Uterus (tissue), 4 donors: ENCODE measurements around the gene CKB. TPM values are rescaled to one million over a fixed set of nuclear protein-coding genes. Genes with fewer than 3 reads are reported as not detected.

ENCODE experiments used
- DNase-seq, 2 donors: peaks; one replicate each; pipeline ENCODE4 v3.0.0-alpha.2; 2019 to 2020
- H3K27ac ChIP-seq, 2 donors: fragments of 200-600 bp; sonication (generic); 1 replicate in 1 of 2; 2 replicates in 1 of 2; pipeline ENCODE4 v1.5.1; 2016 to 2018
- H3K27me3 ChIP-seq, 2 donors: fragments of 200-600 bp; sonication (generic); one replicate each; pipeline ENCODE4 v1.5.1; 2018 to 2019; ENCODE audit warnings: control low read depth in 1 of 2
- H3K36me3 ChIP-seq, 2 donors: fragments of 200-600 bp; sonication (generic); one replicate each; pipeline ENCODE4 v1.5.1; 2019; ENCODE audit warnings: control low read depth in 1 of 2
- H3K4me1 ChIP-seq, 2 donors: fragments of 200-600 bp; sonication (generic); one replicate each; pipeline ENCODE4 v1.5.1; 2018 to 2019; ENCODE audit warnings: control low read depth in 1 of 2
- H3K4me3 ChIP-seq, 2 donors: fragments of 200-600 bp; sonication (generic); 1 replicate in 1 of 2; 2 replicates in 1 of 2; pipeline ENCODE4 v1.5.1; 2018 to 2019; ENCODE audit warnings: mild to moderate bottlenecking in 1 of 2
- H3K9me3 ChIP-seq, 2 donors: fragments of 200-600 bp; sonication (generic); one replicate each; pipeline ENCODE4 v1.5.1; 2019; ENCODE audit warnings: control low read depth in 1 of 2
- CTCF ChIP-seq, 4 experiments: fragments of 200-600 bp in 2 of 4; fragments of 450-650 bp in 2 of 4; sonication (generic) in 2 of 4; IDR thresholded peaks; one replicate each; pipeline ENCODE4 v1.5.1; 2016 to 2019; ENCODE audit warnings: antibody characterized with exemption in 4 of 4, mild to moderate bottlenecking in 2 of 4, moderate library complexity in 1 of 4
- POLR2A ChIP-seq, 2 donors: fragments of 450-650 bp; IDR thresholded peaks; one replicate each; pipeline ENCODE4 v1.6.1; 2016; ENCODE audit warnings: antibody characterized with exemption in 2 of 2, mild to moderate bottlenecking in 1 of 2, moderate library complexity in 1 of 2
- intact Hi-C: fragments of 100-400 bp; cut with DNase I; formaldehyde crosslinking; loops from one replicate; pipeline ENCODE4 v1.15.1; 2023; ENCODE audit warnings: low total_unique reads
- total RNA-seq, 4 donors: library from RNA; depleted of rRNA in 3 of 4; stranded (reverse); fragments of >200 nt in 3 of 4; gene quantifications; one replicate each; pipeline versions ENCODE4 v1.1.0 to v1.2.4, GENCODE V29; 2014 to 2023
- donor health status: DM: yes; HTN: yes; CAD: no.

Gene CKB
- total RNA-seq, 4 donors from 2014 or later, result 96.2 to 291 (median 218) TPM

GRCh38 chr14:103488960-103489359 is 33.7 kb downstream of the CKB start:
- no peak for DNase-seq
- Histone ChIP-seq H3K9me3 (no peaks in the 10 kb centered on the region), H3K27ac (no peak overlapping the region), H3K4me3 (no peak overlapping the region), H3K27me3 (no peaks in the 10 kb centered on the region), H3K36me3 (no peaks in the 10 kb centered on the region), H3K4me1 (no peaks in the 10 kb centered on the region)
- no peak for TF ChIP-seq POLR2A (IDR thresholded peaks at IDR 0.05)
- intact Hi-C loops, result no loop called here

- DNase-seq, result no peak
- Histone ChIP-seq H3K4me1 (no peaks in the 10 kb centered on the region), H3K36me3 (no peaks in the 10 kb centered on the region), H3K4me3 (no peak overlapping the region), H3K27me3 (no peaks in the 10 kb centered on the region), H3K9me3 (no peaks in the 10 kb centered on the region), H3K27ac (no peak overlapping the region)
- intact Hi-C loops, result no loop called here
- TF ChIP-seq POLR2A (IDR thresholded peaks at IDR 0.05) (no peak), CTCF (IDR thresholded peaks at IDR 0.05) (no peak)
Measured at GRCh38 chr14:103488071-103488470, 34.6 kb downstream of the CKB start.

- H3K27ac ChIP-seq, result no peak overlapping the region
- no peaks in the 10 kb centered on the region for H3K27me3 ChIP-seq
- intact Hi-C loops, result no loop called here
- H3K4me3 ChIP-seq, result no peak overlapping the region
- no peaks in the 10 kb centered on the region for H3K36me3 ChIP-seq
- no peak for DNase-seq
- no peaks in the 10 kb centered on the region for H3K9me3 ChIP-seq
- H3K4me1 ChIP-seq, result no peaks in the 10 kb centered on the region
- TF ChIP-seq POLR2A (IDR thresholded peaks at IDR 0.05), result no peak
- no peak for TF ChIP-seq CTCF (IDR thresholded peaks at IDR 0.05)
Measured at GRCh38 chr14:103485504-103485903, 37.1 kb downstream of the CKB start.

- H3K4me1 ChIP-seq, result no peaks in the 10 kb centered on the region
- H3K4me3 ChIP-seq, result no peak overlapping the region
- TF ChIP-seq POLR2A (IDR thresholded peaks at IDR 0.05) (no peak), CTCF (IDR thresholded peaks at IDR 0.05) (no peak)
- no peaks in the 10 kb centered on the region for H3K9me3 ChIP-seq
- H3K36me3 ChIP-seq, result no peaks in the 10 kb centered on the region
- no peak for DNase-seq
- no peaks in the 10 kb centered on the region for H3K27me3 ChIP-seq
- H3K27ac ChIP-seq, result no peak overlapping the region
- intact Hi-C loops, result no loop called here
Measured at GRCh38 chr14:103483600-103483999, 39.0 kb downstream of the CKB start.

- intact Hi-C loops, result no loop called here
- Histone ChIP-seq H3K36me3 (no peaks in the 10 kb centered on the region), H3K27ac (no peak overlapping the region), H3K9me3 (no peaks in the 10 kb centered on the region), H3K4me3 (no peak overlapping the region), H3K4me1 (no peaks in the 10 kb centered on the region), H3K27me3 (no peaks in the 10 kb centered on the region)
- TF ChIP-seq POLR2A (IDR thresholded peaks at IDR 0.05), result no peak
- TF ChIP-seq CTCF (IDR thresholded peaks at IDR 0.05), result no peak
- DNase-seq, result no peak
Measured at GRCh38 chr14:103480595-103480994, 42.0 kb downstream of the CKB start.

- TF ChIP-seq CTCF (IDR thresholded peaks at IDR 0.05) (no peak), POLR2A (IDR thresholded peaks at IDR 0.05) (no peak)
- Histone ChIP-seq H3K9me3 (no peaks in the 10 kb centered on the region), H3K4me3 (no peak overlapping the region), H3K4me1 (no peaks in the 10 kb centered on the region), H3K27me3 (no peaks in the 10 kb centered on the region), H3K36me3 (no peaks in the 10 kb centered on the region), H3K27ac (no peak overlapping the region)
- intact Hi-C loops, result no loop called here
- no peak for DNase-seq
Measured at GRCh38 chr14:103476631-103477030, 46.0 kb downstream of the CKB start.
